HG03521 (cell line): Measurements from ENCODE around the gene GATA5.
"Not testable (repeated sequence)": the region's sequence is repeated elsewhere in the genome, so short reads cannot be mapped to it uniquely, and the experiment has no call there.

Experiments
- ATAC-seq: cut with Tn5 transposase; IDR thresholded peaks from one replicate; pipeline ENCODE4 v1.9.1; 2021; ENCODE audit warnings: mild to moderate bottlenecking, moderate library complexity; ENCODE audit not compliant: unreplicated experiment

Gene GATA5

GRCh38 chr20:62433658-62434497 is 41.9 kb downstream of the GATA5 start:
- ATAC-seq, result no peak

- no peak for ATAC-seq
Measured at GRCh38 chr20:62430866-62431447, 44.8 kb downstream of the GATA5 start.

- ATAC-seq, result no peak
Measured at GRCh38 chr20:62430311-62430853, 45.4 kb downstream of the GATA5 start.

GRCh38 chr20:62429455-62430310 is 46.1 kb downstream of the GATA5 start:
- ATAC-seq, result no peak

GRCh38 chr20:62428396-62429295 is 47.1 kb downstream of the GATA5 start:
- ATAC-seq, result no peak

GRCh38 chr20:62428002-62428372 is 47.8 kb downstream of the GATA5 start:
- ATAC-seq, result no peak

- no peak for ATAC-seq
Measured at GRCh38 chr20:62427172-62428001, 48.4 kb downstream of the GATA5 start, which contains the start of gene RBBP8NL. TSS of gene RBBP8NL (minus strand) at chr20:62427539. CDS start at chr20:62419647, 7,892 bp downstream.

GRCh38 chr20:62426699-62427131 is 49.1 kb downstream of the GATA5 start:
- ATAC-seq, result no peak

- not testable (repeated sequence) for ATAC-seq
Measured at GRCh38 chr20:62426059-62426348, 49.8 kb downstream of the GATA5 start.

GRCh38 chr20:62425281-62426058 is 50.3 kb downstream of the GATA5 start:
- no peak for ATAC-seq

GRCh38 chr20:62424249-62425107 is 51.3 kb downstream of the GATA5 start:
- ATAC-seq, result no peak

- ATAC-seq, result no peak
Measured at GRCh38 chr20:62423326-62423706, 52.5 kb downstream of the GATA5 start.

- ATAC-seq, result no peak
Measured at GRCh38 chr20:62422636-62423325, 53.0 kb downstream of the GATA5 start.

- no peak for ATAC-seq
Measured at GRCh38 chr20:62421716-62421990, 54.1 kb downstream of the GATA5 start.

GRCh38 chr20:62420846-62421715 is 54.7 kb downstream of the GATA5 start:
- ATAC-seq, result no peak

GRCh38 chr20:62419759-62420158 is 56.0 kb downstream of the GATA5 start:
- no peak for ATAC-seq
